ENCODE measurements around the gene VAMP4.

The VAMP4 gene

GRCh38 chr1:171741872-171742576 lies at the start of gene VAMP4:
Gene VAMP4 (minus strand): TSS chr1:171742065. CDS start chr1:171738414, 3,651 bp downstream.
- DNase-seq = peak; percentile 79

- no peak for DNase-seq
These were observed 48.5 kb upstream of the VAMP4 start for GRCh38 chr1:171790318-171790717.

GRCh38 chr1:171788696-171789095 lies 46.8 kb upstream of the VAMP4 start:
- DNase-seq = no peak

- no peak for DNase-seq
These were observed 46.0 kb upstream of the VAMP4 start for GRCh38 chr1:171787686-171788480.

GRCh38 chr1:171786534-171786933 lies 44.7 kb upstream of the VAMP4 start:
- DNase-seq = no peak

- no peak for DNase-seq
These were observed 43.9 kb upstream of the VAMP4 start for GRCh38 chr1:171785766-171786165.

GRCh38 chr1:171784784-171785183 lies 42.9 kb upstream of the VAMP4 start:
- DNase-seq = no peak

- no peak for DNase-seq
These were observed 42.1 kb upstream of the VAMP4 start for GRCh38 chr1:171783816-171784530.

- DNase-seq = peak; percentile 95
These were observed 39.5 kb upstream of the VAMP4 start, which contains the start of gene METTL13 for GRCh38 chr1:171781176-171781875. Gene METTL13 (plus strand): TSS chr1:171781660. CDS start chr1:171781968, 308 bp downstream.

- DNase-seq = no peak
These were observed 38.8 kb upstream of the VAMP4 start for GRCh38 chr1:171780583-171781175.

GRCh38 chr1:171772312-171772711 lies 30.4 kb upstream of the VAMP4 start:
- DNase-seq = no peak

- DNase-seq = no peak
These were observed 27.9 kb upstream of the VAMP4 start for GRCh38 chr1:171769754-171770153.

- DNase-seq = no peak
These were observed 27.3 kb upstream of the VAMP4 start for GRCh38 chr1:171769171-171769570.

- no peak for DNase-seq
These were observed 21.9 kb upstream of the VAMP4 start for GRCh38 chr1:171763764-171764163.

- DNase-seq = no peak
These were observed 20.3 kb upstream of the VAMP4 start for GRCh38 chr1:171762143-171762563.

- no peak for DNase-seq
These were observed 16.1 kb upstream of the VAMP4 start for GRCh38 chr1:171758011-171758410.

- DNase-seq = no peak
These were observed 15.0 kb upstream of the VAMP4 start for GRCh38 chr1:171756856-171757255.

GRCh38 chr1:171754971-171755370 lies 13.1 kb upstream of the VAMP4 start:
- no peak for DNase-seq

GRCh38 chr1:171754353-171754705 lies 12.5 kb upstream of the VAMP4 start:
- no peak for DNase-seq

GRCh38 chr1:171753685-171754352 lies 12.0 kb upstream of the VAMP4 start:
- DNase-seq = no peak

- DNase-seq = no peak
These were observed 11.3 kb upstream of the VAMP4 start for GRCh38 chr1:171753182-171753581.

GRCh38 chr1:171751221-171751620 lies 9.4 kb upstream of the VAMP4 start:
- DNase-seq = no peak
